HG03439 (cell line): Measurements from ENCODE around the gene TMEM140.
A peak's percentile ranks its signal among the peaks of the same experiment; 100 is the strongest.

Experiments
- ATAC-seq: cut with Tn5 transposase; IDR thresholded peaks from one replicate; pipeline ENCODE4 v1.9.1; 2021; ENCODE audit warnings: mild to moderate bottlenecking, moderate library complexity; ENCODE audit not compliant: unreplicated experiment

The TMEM140 gene

GRCh38 chr7:135192914-135193536, 45.2 kb downstream of the TMEM140 start:
- no peak for ATAC-seq

- no peak for ATAC-seq
These were observed 45.8 kb downstream of the TMEM140 start for GRCh38 chr7:135193615-135194081.

- ATAC-seq = no peak
These were observed 46.7 kb downstream of the TMEM140 start for GRCh38 chr7:135194494-135195095.

DNA sequence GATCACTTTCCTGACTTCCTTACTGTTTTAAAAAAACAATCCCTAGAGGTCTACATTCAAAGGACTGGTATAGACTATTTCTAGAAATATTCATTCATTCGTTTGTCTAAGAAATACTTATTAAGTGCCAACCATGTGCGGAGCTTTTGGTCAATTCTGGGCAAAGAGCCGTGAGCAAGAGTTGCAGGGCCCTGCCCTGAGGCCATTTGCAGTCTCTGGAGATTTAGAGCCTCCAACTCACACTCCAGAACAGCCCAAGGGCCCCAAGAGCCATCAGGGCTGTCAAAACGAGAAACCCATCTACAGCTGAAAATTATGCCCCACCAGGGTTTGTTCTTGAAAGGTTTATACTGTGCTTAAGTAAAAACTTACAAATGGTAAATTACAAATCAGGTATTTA, 47.3 kb downstream of the TMEM140 start:
- ATAC-seq = no peak

DNA sequence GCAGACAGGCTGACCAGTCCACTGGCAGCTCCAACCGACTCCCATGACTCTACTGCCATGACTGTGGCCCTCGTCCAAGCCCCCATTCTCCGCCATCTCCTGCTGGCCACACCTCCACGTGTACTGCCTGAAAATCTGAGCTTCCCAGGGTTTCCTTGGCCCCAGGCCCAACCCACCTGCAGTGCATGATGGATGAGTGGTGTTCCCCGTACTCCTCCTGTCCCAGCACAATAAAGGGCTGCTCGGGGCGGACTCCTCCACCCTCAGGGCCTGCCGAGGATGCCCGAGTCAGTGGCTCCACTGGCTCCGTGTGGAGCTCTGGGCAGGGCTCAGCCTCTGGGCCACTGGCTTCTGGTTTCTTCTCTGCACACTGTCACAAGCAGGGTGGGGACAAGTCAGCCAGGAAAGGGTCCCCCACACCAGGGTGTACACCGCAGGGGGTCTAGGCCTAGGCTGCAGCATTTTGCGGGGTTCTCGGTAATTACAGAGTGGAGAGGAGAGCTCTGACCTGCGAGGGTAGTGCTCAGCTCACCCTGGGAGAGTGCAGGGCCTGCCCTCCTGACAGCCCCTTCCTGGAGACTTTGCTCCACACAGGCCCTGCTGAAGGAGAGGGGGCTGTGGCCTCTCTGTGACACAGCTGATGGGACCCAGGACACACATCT, 48.2 kb downstream of the TMEM140 start:
- no peak for ATAC-seq

DNA sequence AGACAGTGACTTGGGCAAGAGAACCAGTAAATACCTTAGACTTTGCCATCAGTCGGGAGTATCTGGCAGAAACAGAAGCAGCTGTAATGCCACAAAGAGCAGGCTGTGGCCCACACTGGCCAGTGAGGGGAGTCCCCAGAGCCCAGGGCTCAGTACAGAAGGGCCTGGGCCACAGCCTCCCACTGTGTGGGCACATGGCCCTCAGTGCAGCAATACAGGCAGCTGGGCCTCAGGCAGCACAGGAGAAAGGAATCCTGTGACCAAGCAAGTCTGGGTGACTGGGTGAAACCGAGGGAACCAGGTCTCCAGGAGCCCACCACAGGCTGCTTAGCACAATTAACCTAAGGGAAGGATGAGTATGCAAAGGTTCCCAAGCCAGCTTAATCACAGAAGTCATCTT, 49.5 kb downstream of the TMEM140 start:
- no peak for ATAC-seq

DNA sequence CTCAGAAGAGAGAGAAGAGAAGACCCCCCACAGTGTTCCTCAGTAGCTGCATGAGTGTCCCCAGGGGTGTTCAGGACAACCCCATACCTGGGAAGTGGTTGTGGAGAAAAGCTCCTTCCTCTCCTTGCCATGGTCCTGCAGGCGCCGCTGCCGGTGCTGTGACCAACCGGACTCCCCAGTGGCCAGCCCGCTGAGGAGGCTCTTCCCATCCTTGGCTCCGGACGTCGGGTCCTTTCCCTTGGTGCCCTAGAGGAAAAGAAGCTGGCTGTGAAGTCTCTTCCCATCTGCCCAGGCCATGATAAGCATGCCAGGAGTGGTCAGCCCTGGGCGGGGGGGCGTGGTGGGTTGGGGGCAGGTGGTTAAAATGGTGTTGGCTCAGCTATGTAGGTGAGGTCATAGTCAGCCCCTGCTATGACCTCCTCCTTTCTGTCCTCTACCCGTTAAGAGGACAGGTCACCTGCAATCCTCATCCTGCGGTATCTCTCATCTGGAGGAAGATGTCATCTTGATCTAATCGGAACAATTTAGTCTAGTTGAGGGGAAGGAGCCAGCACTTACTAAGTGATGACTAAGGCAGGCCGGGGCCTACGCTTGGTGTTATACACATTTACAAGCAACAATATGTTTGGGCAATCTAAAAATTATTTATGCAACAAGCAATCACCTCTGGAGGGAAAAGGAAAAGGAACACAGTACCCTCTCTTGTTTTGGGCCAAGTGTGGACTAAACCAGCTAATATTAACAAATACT, 50.2 kb downstream of the TMEM140 start:
- ATAC-seq = no peak

DNA sequence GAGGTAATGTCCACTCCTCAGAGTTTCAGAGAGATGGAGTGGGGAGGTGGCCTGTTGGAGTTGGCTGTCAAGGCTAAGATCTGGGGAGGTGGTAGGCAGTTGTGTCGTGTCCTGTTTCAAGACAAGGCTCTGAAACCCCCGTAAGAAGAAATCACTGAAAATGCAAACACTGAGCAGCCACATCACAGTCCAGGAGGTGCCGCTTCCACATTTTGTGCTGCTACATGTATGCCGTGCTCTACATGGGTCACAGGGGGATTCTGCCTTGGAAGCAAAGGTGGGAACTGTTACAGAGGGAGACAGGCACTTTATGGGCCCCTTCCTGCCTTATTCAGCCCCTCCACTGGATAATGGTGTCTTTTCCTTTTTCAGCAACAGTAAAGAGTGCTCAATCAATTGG, 51.6 kb downstream of the TMEM140 start:
- no peak for ATAC-seq

- no peak for ATAC-seq
These were observed 53.0 kb downstream of the TMEM140 start for GRCh38 chr7:135200821-135201331.

DNA sequence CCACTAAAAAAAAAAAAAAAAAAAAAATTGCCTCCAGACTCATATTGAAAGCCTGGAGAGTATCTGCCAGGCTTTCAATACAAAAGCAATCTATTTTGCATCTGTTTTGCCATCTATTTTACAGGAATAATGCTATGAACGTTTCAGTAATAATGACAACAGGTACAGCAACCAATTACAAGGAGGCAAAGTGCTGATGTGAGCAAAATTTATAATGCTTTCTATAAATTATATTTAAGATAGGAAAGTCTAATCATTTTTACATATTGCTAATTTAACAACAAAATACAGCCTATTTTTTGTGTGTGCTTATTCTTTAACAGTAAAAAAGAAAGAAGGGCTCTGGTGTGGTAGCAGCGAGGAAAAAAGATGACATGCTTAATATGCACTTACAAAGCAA, 53.5 kb downstream of the TMEM140 start:
- no peak for ATAC-seq

DNA sequence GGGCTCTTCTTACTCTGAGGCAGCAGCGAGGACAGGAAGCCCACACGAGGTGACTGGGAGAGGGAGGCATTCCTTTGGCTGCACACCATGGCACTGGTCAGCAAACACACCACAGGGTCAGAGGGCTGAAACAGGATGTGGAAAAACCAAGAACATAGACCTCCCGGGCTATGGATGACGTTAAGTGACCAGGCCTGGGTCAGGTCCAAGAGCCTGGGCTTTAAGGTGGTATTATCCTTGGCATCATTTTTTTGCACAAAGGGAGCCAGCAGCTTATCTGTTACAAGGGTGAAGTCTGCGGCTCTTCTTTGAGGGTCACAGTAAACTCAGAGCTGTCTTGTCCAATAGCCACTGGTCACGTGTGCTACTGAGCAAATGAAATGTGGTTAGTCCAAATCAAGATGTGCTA, 56.5 kb downstream of the TMEM140 start:
- ATAC-seq = no peak

- no peak for ATAC-seq
These were observed 57.0 kb downstream of the TMEM140 start for GRCh38 chr7:135204876-135205275.

- no peak for ATAC-seq
These were observed 58.0 kb downstream of the TMEM140 start for GRCh38 chr7:135205850-135206249.

GRCh38 chr7:135206941-135207391, 59.1 kb downstream of the TMEM140 start:
- peak; percentile 24 for ATAC-seq

DNA sequence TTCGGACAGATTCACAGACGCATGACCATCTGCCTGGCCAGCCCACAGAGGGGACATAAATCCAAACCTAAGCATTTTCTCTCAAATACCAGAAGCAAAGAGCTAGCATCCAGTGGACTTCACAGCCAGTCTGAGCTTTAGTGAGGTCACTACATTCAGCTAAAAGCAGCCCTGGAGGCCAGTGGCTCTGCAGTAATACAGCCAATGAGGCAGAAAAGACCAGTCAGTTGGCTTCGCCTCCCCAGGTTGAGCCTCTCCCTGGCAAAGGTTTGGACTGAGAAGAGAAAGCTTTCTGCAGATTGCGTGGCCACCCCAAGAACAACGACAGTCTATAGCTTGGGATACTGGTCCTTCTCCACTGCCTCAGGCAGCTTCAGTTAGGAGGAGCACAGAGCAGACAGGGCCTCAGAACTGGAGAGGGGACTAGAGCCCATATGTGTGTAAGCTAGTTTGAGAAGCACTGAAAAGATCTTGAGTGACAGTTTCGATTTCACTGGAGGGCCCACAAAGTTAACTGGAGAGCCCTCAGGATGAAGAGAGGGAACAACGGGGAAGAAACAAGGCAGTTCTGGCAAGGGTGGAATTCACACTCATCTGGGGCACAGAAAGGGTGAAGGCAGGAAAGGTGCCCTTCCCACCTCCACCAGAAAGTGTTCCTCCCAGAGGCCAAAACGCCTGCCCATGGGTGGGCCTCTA, 59.7 kb downstream of the TMEM140 start:
- ATAC-seq = no peak

DNA sequence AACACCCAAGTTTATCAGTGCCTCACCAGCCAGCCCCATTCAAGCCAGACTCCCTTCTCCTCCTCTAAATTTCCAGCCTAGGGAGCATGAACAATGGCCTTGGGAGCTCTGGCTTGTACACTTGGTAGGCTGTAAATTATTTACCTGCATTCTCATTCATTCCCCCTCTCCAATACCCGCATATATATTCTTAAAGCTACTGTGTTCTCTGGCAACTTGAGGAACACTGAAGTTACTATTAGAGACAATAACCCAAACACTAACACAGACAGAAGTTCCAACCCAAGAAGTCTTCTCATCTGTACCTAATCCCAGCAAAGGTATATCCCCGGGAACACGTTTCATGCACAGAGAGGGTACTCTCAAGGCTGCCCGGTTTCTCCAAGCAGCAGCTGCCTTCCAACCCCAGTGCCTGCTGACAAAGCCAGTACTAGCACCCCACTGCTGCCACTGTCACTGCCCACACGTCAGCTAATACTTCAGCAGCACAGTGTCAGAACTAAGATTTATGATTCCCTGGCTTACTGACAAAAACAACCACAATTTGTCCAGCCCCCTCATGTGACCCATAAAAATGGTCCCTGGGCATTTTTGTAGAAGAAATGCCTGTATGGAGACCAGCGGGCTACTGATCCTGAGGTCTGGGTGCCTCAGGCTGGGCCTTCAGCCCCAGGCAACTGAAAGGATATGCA, 60.4 kb downstream of the TMEM140 start:
- no peak for ATAC-seq

- ATAC-seq = no peak
These were observed 61.5 kb downstream of the TMEM140 start for GRCh38 chr7:135209225-135209834.

- no peak for ATAC-seq
These were observed 63.0 kb downstream of the TMEM140 start for GRCh38 chr7:135210888-135211178.

- peak; percentile 80 for ATAC-seq
These were observed 63.5 kb downstream of the TMEM140 start, which contains the start of gene WDR91 for GRCh38 chr7:135211179-135211945. Gene WDR91, minus strand, starts transcription at chr7:135211526. Its CDS starts 24 bp downstream, at chr7:135211502.
